Kidney (tissue), 14 donors: ENCODE measurements around the gene TEX38. TPM values are rescaled to one million over a fixed set of nuclear protein-coding genes. Genes with fewer than 3 reads are reported as not detected.
"Not testable (repeated sequence)": the region's sequence is repeated elsewhere in the genome, so short reads cannot be mapped to it uniquely, and the experiment has no call there.

Experiments used
- DNase-seq, 5 donors: peaks; one replicate each; pipeline ENCODE4 v3.0.0-alpha.2; 2013 to 2020
- FAIRE-seq: peaks from 2 replicates; lab custom pipeline; 2012; peaks lifted over from hg19 to GRCh38; lab: Jason Lieb, UNC
- H3K27ac ChIP-seq, 2 donors: one replicate each; pipeline ENCODE4 v1.7.0; 2013; ENCODE audit warnings: low read depth in 2 of 2, low read length in 2 of 2, inconsistent platforms in 1 of 2
- H3K27me3 ChIP-seq: one replicate; pipeline ENCODE4 v1.7.1; 2013; ENCODE audit warnings: low read length, inconsistent platforms; ENCODE audit not compliant: control insufficient read depth, insufficient read depth
- H3K36me3 ChIP-seq, 3 donors: one replicate each; pipeline versions ENCODE4 v1.7.0 to v1.7.1; 2013; ENCODE audit warnings: low read length in 3 of 3, control low read depth in 1 of 3, inconsistent platforms in 1 of 3; ENCODE audit not compliant: insufficient read depth in 3 of 3, control insufficient read depth in 2 of 3
- H3K4me1 ChIP-seq, 3 donors: one replicate each; pipeline versions ENCODE4 v1.7.0 to v1.7.1; 2013; ENCODE audit warnings: low read length in 3 of 3, inconsistent platforms in 1 of 3, low read depth in 1 of 3; ENCODE audit not compliant: control insufficient read depth in 2 of 3, insufficient read depth in 2 of 3
- H3K4me3 ChIP-seq, 3 donors: one replicate each; pipeline versions ENCODE4 v1.7.0 to v1.8.1; 2013; ENCODE audit warnings: low read length in 3 of 3, control low read depth in 1 of 3, inconsistent platforms in 1 of 3
- H3K9ac ChIP-seq, 3 donors: one replicate each; pipeline versions ENCODE4 v1.7.0 to v1.7.1; 2013; ENCODE audit warnings: low read length in 3 of 3, control low read depth in 1 of 3, inconsistent platforms in 1 of 3
- H3K9me3 ChIP-seq, 3 donors: one replicate each; pipeline versions ENCODE4 v1.7.0 to v1.7.1; 2013; ENCODE audit warnings: low read length in 3 of 3, control low read depth in 1 of 3, inconsistent platforms in 1 of 3; ENCODE audit not compliant: control insufficient read depth in 2 of 3, insufficient read depth in 1 of 3
- intact Hi-C: fragments of 100-400 bp; cut with DNase I; formaldehyde crosslinking; loops from one replicate; pipeline ENCODE4 v1.11.1; 2022
- polyA plus RNA-seq: library from polyadenylated mRNA; stranded (reverse); fragments of 350-450 nt; fragmentation: Illumina TruSeq; extraction: RNeasy Lipid Tissue Mini Kit (QIAGEN cat#74804); gene quantifications from one replicate; pipeline ENCODE4 v1.2.3, GENCODE V29; 2014; ENCODE audit warnings: low read depth, low replicate concordance; ENCODE audit not compliant: insufficient read depth
- total RNA-seq: library from RNA; stranded (reverse); fragmentation: NEBNext Ultra II Directional; extraction: Animal tissue kit (Norgen Biotek cat#: 25700); gene quantifications from one replicate; pipeline ENCODE4 v1.2.1, GENCODE V29; 2021
- TF ChIP-seq, protein P1 (sequence below): IDR thresholded peaks from 3 replicates; pipeline ENCODE4 v1.5.1; 2012; ENCODE audit warnings: mild to moderate bottlenecking, moderate library complexity, borderline replicate concordance; ENCODE audit not compliant: insufficient read depth; ENCODE audit errors: extremely low read depth
- donor health status: control.
- donor health status: control.
- donor health status: control.
- donor health status: control.
- donor health status: control.
- donor health status: DM: yes; HTN: yes; CAD: no.
- donor health status: Normal renal cell carcinoma (clear cell type).

TEX38 gene
- total and polyA plus RNA-seq, 2 donors from 2014 or later = 0.35 TPM; not detected in 1

DNA sequence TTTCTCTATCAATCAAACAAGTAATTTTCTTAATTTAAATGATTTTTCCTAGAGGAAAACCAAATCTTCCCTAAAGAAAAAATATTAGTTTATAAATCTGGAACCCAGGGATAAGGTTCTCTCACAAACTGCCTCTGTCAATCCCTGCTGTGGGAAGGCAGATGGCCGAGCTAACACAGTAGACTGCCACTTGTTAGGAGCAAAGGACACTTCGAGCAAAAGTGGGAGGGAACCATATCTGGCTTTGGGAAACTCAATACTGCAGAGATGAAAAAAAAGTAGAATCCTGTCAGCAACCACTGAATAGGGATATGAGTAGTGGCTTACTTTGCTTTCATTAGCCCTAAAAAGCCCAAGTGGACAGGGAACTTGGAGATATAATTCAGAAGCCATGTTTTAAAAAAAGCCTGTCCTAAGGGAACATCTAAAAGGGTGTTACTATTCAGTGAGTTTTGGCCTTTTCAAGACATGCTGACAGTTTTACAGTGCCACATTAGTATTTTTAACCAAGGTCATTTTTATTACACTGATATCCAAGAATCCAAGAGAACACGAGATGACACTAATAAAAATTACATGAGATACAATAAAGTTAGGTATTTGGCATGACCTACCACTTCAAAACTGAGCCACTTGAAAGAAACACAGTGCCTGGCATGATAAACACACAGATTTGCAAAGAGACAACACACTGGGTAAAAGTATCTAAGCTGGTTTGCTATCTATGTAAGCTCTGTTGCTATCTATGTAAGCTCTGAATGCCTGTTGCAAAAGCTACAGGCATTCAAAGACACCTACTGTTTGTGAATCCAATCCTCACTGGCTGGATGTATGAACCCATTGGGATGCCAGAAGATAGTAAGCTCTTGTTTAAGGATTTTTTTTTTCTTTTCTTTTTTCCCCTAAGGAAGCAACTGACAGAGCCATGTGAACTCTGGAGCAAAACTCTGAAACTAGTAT is 21.4 kb downstream of the TEX38 start:
- FAIRE-seq (no peak), DNase-seq (peak in 2 of 5 donors; percentile 13 to 20)
- Histone ChIP-seq H3K27ac (no peak overlapping the region), H3K36me3 (peaks cover 10 to 49% (median 45%) of the 10 kb centered on the region in 3 donors), H3K4me3 (no peak overlapping the region), H3K4me1 (no peaks in the 10 kb centered on the region), H3K27me3 (no peaks in the 10 kb centered on the region), H3K9me3 (no peaks in the 10 kb centered on the region), H3K9ac (no peak overlapping the region)
- intact Hi-C loops = no loop called here
- TF ChIP-seq, protein P1, sequence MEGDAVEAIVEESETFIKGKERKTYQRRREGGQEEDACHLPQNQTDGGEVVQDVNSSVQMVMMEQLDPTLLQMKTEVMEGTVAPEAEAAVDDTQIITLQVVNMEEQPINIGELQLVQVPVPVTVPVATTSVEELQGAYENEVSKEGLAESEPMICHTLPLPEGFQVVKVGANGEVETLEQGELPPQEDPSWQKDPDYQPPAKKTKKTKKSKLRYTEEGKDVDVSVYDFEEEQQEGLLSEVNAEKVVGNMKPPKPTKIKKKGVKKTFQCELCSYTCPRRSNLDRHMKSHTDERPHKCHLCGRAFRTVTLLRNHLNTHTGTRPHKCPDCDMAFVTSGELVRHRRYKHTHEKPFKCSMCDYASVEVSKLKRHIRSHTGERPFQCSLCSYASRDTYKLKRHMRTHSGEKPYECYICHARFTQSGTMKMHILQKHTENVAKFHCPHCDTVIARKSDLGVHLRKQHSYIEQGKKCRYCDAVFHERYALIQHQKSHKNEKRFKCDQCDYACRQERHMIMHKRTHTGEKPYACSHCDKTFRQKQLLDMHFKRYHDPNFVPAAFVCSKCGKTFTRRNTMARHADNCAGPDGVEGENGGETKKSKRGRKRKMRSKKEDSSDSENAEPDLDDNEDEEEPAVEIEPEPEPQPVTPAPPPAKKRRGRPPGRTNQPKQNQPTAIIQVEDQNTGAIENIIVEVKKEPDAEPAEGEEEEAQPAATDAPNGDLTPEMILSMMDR = no peak

DNA sequence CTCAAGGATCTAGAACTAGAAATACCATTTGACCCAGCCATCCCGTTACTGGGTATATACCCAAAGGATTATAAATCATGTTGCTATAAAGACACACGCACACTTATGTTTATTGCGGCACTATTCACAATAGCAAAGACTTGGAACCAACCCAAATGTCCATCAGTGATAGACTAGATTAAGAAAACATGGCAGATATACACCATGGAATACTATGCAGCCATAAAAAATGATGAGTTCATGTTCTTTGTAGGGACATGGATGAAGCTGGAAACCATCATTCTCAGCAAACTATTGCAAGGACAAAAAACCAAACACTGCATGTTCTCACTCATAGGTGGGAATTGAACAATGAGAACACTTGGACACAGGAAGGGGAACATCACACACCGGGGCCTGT is 23.0 kb downstream of the TEX38 start:
- H3K4me1 ChIP-seq, H3K9ac ChIP-seq, H3K27ac ChIP-seq, H3K4me3 ChIP-seq, H3K9me3 ChIP-seq, intact Hi-C loops, FAIRE-seq, H3K27me3 ChIP-seq, DNase-seq: not testable (repeated sequence)
- peaks cover 5 to 35% (median 31%) of the 10 kb centered on the region in 3 donors for H3K36me3 ChIP-seq

DNA sequence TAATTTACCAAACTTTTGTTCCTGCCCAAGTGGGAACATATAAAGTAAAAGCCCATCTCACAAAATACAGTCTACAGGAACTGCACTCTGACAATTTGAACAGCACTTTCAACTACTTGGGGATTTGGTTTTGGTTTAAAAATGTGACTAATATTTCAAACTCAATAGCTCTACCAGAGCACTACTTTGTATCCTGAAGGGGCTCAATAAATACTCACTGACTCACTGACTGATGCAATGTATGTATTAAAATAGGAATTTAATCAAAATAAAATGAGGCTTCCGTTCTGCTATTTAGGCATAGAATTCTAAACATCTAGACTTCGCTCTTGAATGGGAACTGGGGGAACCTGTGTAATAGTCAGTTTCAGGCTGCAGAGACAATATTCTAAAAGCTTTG is 25.4 kb downstream of the TEX38 start:
- no peak for FAIRE-seq
- no peak for DNase-seq
- no peak overlapping the region for H3K9ac ChIP-seq
- peaks cover 0 to 23% (median 16%) of the 10 kb centered on the region in 3 donors for H3K36me3 ChIP-seq
- TF ChIP-seq, protein P1 = no peak
- no peak overlapping the region for H3K27ac ChIP-seq
- no peak overlapping the region for H3K4me3 ChIP-seq
- H3K9me3 ChIP-seq = no peaks in the 10 kb centered on the region
- no peaks in the 10 kb centered on the region for H3K27me3 ChIP-seq
- intact Hi-C loops = no loop called here
- no peaks in the 10 kb centered on the region for H3K4me1 ChIP-seq

DNA sequence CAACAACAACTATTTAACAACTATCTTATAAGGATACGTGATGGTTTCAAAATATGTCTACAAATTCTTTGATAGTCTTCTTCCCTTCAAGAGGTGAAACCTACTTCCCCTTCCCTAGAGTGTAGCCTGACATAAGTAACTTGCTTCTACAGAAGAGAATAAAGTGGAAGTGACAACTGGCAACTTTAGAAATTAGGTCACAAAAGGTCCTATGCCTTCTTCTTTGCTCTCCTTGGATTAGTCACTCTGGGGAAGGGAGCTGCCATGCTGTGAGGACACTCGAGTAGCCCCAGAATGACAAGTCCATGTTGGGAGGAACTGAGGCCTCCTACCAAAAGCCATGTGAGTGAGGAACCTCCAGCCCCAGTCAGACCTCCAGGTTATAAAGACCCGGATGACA is 28.0 kb downstream of the TEX38 start:
- H3K4me3 ChIP-seq = no peak overlapping the region
- H3K27me3 ChIP-seq = no peaks in the 10 kb centered on the region
- no peak overlapping the region for H3K27ac ChIP-seq
- DNase-seq (no peak), FAIRE-seq (no peak)
- H3K9ac ChIP-seq = no peak overlapping the region
- H3K9me3 ChIP-seq = no peaks in the 10 kb centered on the region
- TF ChIP-seq, protein P1 = no peak
- H3K4me1 ChIP-seq = no peaks in the 10 kb centered on the region
- intact Hi-C loops = no loop called here
- peaks cover 3 to 19% (median 19%) of the 10 kb centered on the region in 3 donors for H3K36me3 ChIP-seq
